Rectal smooth muscle tissue (tissue), 1 donor: Measurements from ENCODE around the gene RHOD.

Experiments used
- H3K27ac ChIP-seq: one replicate; pipeline ENCODE4 v1.7.0; 2013; ENCODE audit warnings: low read depth, low read length, inconsistent platforms
- H3K27me3 ChIP-seq: one replicate; pipeline ENCODE4 v1.7.0; 2013; ENCODE audit warnings: low read length; ENCODE audit not compliant: control insufficient read depth, insufficient read depth
- H3K36me3 ChIP-seq: one replicate; pipeline ENCODE4 v1.7.0; 2013; ENCODE audit warnings: low read length; ENCODE audit not compliant: control insufficient read depth, insufficient read depth
- H3K4me1 ChIP-seq: one replicate; pipeline ENCODE4 v1.7.0; 2013; ENCODE audit warnings: low read length; ENCODE audit not compliant: control insufficient read depth, insufficient read depth
- H3K4me3 ChIP-seq: one replicate; pipeline ENCODE4 v1.7.0; 2013; ENCODE audit warnings: low read length
- H3K9ac ChIP-seq: one replicate; pipeline ENCODE4 v1.7.0; 2013; ENCODE audit warnings: low read length

The RHOD gene

GRCh38 chr11:67054836-67055523 is 1.7 kb upstream of the RHOD start:
- H3K4me3 ChIP-seq = no peak overlapping the region
- no peaks in the 10 kb centered on the region for H3K36me3 ChIP-seq
- peaks cover 5% of the 10 kb centered on the region for H3K27me3 ChIP-seq
- H3K27ac ChIP-seq = no peak overlapping the region
- no peak overlapping the region for H3K9ac ChIP-seq
- peaks cover 8% of the 10 kb centered on the region for H3K4me1 ChIP-seq

DNA sequence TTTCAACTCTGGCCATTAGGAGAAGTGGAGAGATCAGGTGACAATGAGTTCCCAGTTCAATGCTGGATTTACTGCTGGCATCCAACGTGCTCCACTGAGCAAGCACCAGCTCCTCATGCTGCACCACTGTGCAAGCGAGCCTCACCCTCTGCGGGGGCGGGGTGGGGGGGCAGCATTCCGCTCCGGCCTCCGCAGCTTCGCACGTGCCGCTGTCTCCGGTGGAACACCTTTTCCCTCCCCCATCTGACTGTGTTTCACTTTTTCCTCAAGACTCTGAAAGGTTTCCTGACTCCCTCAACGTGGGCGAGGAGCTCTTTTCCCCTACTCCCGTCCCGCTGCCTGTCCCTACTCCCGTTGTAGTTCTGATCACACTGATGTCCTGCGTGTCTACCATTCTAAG is 835 bp upstream of the RHOD start:
- peaks cover 5% of the 10 kb centered on the region for H3K27me3 ChIP-seq
- no peak overlapping the region for H3K4me3 ChIP-seq
- H3K4me1 ChIP-seq = peaks cover 8% of the 10 kb centered on the region
- no peak overlapping the region for H3K9ac ChIP-seq
- H3K36me3 ChIP-seq = no peaks in the 10 kb centered on the region
- no peak overlapping the region for H3K27ac ChIP-seq

GRCh38 chr11:67057205-67057672 is 592 bp downstream of the RHOD start:
- Histone ChIP-seq H3K4me1 (peaks cover 8% of the 10 kb centered on the region), H3K27me3 (no peaks in the 10 kb centered on the region), H3K27ac (no peak overlapping the region), H3K36me3 (no peaks in the 10 kb centered on the region), H3K9ac (no peak overlapping the region), H3K4me3 (peak overlapping the region; percentile 63)

DNA sequence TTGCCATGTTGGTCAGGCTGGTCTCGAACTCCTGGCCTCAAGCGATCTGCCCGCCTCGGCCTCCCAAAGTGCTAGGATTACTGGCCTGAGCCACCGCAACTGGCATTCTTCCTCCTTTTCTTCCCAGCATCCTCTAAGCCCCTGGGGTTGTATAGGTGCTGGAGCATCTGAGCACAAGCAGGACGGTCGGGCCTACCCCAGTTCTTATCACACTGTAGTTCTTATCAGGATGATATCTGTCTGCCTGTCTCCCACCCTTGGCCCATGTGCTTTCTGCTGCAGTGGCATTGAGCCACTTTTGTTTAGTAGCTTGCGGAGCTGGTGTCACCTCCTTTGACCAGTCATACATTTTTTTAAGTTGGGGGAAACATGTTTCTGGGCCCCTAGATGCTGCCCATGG is 1.9 kb downstream of the RHOD start:
- Histone ChIP-seq H3K36me3 (no peaks in the 10 kb centered on the region), H3K4me3 (no peak overlapping the region), H3K4me1 (peaks cover 8% of the 10 kb centered on the region), H3K27me3 (no peaks in the 10 kb centered on the region), H3K9ac (no peak overlapping the region), H3K27ac (no peak overlapping the region)

- Histone ChIP-seq H3K4me1 (peaks cover 8% of the 10 kb centered on the region), H3K27ac (no peak overlapping the region), H3K4me3 (no peak overlapping the region), H3K27me3 (no peaks in the 10 kb centered on the region), H3K9ac (no peak overlapping the region), H3K36me3 (no peaks in the 10 kb centered on the region)
Measured at GRCh38 chr11:67059671-67060070, 3.0 kb downstream of the RHOD start.

DNA sequence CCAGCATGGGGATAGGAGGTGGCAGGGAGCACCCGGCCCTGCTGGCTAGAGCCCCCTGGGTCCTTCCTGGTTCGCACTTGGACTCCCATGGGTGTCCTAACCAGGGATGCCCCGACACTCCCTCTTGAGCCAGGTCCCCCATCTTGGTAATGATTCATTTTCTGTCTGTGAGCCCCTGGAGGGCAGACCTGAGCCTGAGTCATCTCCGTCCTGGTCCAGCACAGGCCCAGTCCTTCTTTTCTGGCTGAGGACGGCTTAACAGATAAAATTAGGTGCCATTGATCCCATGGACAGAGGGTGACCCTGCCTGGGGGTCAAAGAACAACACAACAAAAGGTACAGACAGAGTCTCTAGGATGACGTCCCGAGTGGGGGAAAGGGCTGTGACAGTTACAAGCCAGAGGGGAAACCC is 3.5 kb downstream of the RHOD start:
- Histone ChIP-seq H3K9ac (no peak overlapping the region), H3K27ac (no peak overlapping the region), H3K27me3 (no peaks in the 10 kb centered on the region), H3K4me3 (no peak overlapping the region), H3K36me3 (no peaks in the 10 kb centered on the region), H3K4me1 (peaks cover 8% of the 10 kb centered on the region)

DNA sequence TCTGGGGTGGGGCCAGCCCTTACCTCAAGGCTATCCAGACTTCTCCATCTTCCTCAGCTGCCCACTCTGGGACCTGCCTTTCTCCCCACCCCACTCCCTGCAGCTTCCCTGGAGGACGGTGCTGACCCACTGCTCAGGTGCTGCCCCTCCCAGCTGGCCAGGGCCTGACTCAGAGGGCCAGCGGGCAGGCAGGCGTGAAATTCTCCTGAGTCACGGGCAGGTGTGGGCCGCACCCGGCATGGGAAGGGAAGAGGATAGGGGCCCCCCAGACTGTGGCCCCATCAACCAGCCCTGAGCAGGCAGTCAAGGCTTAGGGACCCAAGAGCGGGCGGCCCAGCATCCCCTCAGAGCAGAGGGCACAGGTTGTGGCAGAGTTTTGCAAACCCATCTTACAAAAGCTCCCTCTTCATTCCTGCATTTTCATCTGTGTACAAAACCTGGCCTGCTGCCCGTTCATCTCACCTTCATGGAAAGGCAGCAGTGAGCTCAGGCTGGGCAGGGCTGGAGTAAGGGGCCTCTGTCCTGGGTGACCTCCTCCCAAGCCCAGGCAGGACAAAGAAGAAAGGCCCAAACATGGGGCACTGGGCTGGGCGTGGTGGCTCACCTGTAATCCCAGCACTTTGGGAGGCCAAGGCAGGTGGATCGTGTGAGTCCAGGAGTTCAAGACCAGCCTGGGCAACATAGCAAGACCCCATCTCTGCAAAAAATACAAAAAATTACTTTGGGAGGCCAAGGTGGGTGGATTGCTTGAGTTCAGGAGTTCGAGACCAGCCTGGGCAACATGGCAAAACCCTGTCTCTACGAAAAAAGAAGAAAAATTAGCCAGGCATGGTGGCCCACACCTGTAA is 6.1 kb downstream of the RHOD start:
- H3K36me3 ChIP-seq = no peaks in the 10 kb centered on the region
- no peaks in the 10 kb centered on the region for H3K27me3 ChIP-seq
- no peak overlapping the region for H3K9ac ChIP-seq

GRCh38 chr11:67066333-67066709 is 9.7 kb downstream of the RHOD start:
- no peaks in the 10 kb centered on the region for H3K27me3 ChIP-seq
- H3K27ac ChIP-seq = no peak overlapping the region
- H3K9ac ChIP-seq = no peak overlapping the region
- no peaks in the 10 kb centered on the region for H3K36me3 ChIP-seq
- H3K4me3 ChIP-seq = no peak overlapping the region
- H3K4me1 ChIP-seq = no peaks in the 10 kb centered on the region

More for the DNA sequence above, 6.1 kb downstream of the RHOD start:
- Histone ChIP-seq H3K4me3 (no peak overlapping the region), H3K27ac (no peak overlapping the region), H3K4me1 (no peaks in the 10 kb centered on the region)

DNA sequence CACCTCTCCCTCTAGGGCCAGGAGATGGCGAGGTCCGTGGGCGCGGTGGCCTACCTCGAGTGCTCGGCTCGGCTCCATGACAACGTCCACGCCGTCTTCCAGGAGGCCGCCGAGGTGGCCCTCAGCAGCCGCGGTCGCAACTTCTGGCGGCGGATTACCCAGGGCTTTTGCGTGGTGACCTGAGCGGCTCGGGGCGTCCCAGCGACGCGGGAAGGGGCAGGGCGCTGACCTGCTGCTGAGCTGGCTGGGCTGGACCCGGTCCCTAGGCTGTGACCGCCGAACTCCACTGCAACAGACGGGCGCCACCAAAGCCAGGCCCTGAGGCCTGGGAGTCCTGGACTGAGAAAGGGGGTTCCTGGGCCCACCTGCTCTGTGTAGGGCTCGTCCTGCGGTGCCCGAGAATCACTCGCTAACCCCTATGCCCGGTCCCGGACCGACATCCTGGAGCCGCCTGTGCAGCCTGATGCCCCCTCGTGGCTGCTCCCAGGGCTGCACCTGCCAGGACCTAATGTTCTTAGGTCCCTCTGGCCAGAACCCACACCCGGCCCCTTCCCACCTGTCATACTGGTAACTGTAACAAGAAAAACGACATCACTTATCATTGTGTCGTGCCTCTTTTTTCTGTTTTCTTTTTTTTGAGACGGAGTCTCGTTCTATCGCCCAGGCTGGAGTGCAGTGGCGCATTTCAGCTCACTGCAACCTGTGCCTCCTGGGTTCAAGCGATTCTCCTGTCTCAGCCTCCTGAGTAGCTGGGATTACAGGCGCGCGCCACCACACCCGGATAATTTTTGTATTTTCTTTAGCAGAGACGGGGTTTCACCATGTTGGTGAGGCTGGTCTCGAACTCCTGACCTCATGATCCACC is 15.0 kb downstream of the RHOD start:
- Histone ChIP-seq H3K4me3 (peak overlapping the region; percentile 57), H3K36me3 (no peaks in the 10 kb centered on the region), H3K27me3 (no peaks in the 10 kb centered on the region), H3K27ac (no peak overlapping the region), H3K9ac (no peak overlapping the region), H3K4me1 (no peaks in the 10 kb centered on the region)

DNA sequence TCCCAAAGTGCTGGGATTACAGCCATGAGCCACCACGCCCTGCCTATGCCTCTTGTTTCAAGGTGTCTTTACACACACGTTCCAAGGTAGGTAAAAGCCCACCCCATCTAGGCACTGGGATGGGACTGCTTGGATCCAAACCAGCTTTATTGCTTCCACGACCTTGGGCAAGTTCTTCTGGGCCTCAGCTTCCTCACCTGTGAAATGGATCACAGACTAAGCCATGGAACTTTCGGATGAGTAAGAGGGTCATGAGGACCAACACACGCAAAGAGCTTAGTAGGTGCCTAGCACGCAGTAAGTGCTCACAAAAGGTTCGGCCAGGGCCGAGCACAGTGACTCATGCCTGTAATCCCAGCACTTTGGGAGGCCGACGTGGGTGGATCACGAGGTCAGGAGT is 15.6 kb downstream of the RHOD start:
- Histone ChIP-seq H3K4me1 (no peaks in the 10 kb centered on the region), H3K27me3 (no peaks in the 10 kb centered on the region), H3K36me3 (no peaks in the 10 kb centered on the region), H3K27ac (no peak overlapping the region), H3K4me3 (no peak overlapping the region), H3K9ac (no peak overlapping the region)

DNA sequence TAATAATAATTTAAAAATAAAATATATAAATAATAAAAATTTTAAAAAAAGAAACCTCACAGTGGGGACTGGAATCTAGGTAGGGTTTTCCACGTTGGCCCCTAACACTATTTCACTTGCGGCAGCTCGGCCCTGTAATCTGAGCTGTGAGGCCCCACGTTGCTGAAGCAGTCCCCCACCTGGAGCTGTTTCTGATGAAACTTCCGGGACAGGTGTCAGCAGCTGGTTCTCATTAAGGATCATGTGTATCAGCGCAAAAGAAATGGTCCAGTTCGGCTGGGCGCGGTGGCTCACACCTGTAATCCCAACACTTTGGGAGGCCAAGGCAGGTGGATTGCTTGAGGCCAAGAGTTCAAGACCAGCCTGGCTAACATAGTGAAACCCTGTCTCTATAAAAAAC is 17.3 kb downstream of the RHOD start:
- Histone ChIP-seq H3K4me3 (no peak overlapping the region), H3K9ac (no peak overlapping the region), H3K27me3 (no peaks in the 10 kb centered on the region), H3K27ac (no peak overlapping the region), H3K4me1 (no peaks in the 10 kb centered on the region), H3K36me3 (no peaks in the 10 kb centered on the region)

- no peaks in the 10 kb centered on the region for H3K27me3 ChIP-seq
- no peak overlapping the region for H3K27ac ChIP-seq
- H3K4me1 ChIP-seq = no peaks in the 10 kb centered on the region
- no peak overlapping the region for H3K4me3 ChIP-seq
- no peak overlapping the region for H3K9ac ChIP-seq
- no peaks in the 10 kb centered on the region for H3K36me3 ChIP-seq
Measured at GRCh38 chr11:67076202-67076601, 19.6 kb downstream of the RHOD start.
